GM11168 (cell line): ENCODE results near the gene MFSD6.

Experiments used
- in situ Hi-C: fragments of 300-500 bp; cut with MboI; formaldehyde crosslinking; loops from one replicate; pipeline ENCODE4 v1.12.0; 2022; ENCODE audit warnings: low sequenced_read_pairs; ENCODE audit not compliant: unreplicated experiment

The MFSD6 gene

DNA sequence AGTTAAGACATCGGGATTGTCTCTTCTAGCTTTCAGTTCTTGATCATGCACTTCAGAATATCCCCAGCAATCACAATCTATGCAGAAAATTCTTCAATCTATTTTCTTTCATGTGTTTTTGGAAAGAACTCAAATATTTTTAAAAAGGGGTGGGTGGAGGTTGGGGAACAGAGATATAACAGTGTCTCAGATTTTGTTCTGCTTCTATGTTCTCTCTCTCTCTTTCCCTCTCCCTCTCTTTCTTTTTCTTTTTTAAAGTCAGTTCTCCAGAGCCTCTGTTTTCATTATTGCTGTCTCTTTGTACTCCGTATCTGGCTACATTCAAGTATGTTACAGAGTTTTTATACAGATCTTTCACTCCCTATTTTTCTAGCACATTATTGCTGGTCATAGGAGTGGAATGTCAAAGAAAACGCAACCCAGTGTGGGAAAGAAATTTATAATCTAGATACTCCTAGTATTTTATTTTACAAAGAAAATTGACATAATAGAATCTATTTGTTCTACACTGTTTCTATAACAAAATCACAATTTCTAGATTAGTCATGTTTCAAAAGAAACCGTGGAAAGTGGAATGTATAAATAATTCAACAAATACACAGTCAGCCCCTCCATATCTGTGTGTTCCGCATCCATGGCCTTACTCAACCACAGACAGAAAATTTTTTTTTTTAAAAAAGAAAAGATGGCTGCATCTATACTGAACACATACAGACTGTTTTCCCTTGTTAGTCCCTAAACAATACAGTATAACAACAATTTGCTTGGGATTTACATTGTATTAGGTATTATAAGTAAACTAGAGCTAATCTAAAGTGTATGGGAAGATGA lies 137.6 kb downstream of the MFSD6 start:
- in situ Hi-C loops, result no loop called here

GRCh38 chr2:190546734-190547133 lies 138.6 kb downstream of the MFSD6 start:
- in situ Hi-C loops, result no loop called here

DNA sequence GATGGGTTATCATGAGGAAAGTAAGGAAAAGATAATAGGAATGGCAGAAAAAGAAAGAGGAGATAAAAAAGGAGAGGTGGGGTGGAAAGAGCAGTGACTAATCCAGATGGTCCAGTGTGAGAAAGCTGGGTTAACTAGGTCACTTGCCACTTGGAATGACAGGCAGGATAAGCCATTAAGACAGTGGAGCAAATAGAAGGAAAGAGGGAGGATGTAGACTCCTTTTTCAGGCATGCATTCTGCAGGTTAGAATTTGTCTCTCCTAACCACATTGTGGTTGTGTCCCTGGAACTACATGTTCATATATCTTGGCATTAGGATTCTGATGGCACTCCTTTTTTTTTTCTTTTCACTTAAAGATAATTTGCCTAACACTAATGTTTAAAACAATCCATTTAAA lies 139.7 kb downstream of the MFSD6 start:
- in situ Hi-C loops, result no loop called here

DNA sequence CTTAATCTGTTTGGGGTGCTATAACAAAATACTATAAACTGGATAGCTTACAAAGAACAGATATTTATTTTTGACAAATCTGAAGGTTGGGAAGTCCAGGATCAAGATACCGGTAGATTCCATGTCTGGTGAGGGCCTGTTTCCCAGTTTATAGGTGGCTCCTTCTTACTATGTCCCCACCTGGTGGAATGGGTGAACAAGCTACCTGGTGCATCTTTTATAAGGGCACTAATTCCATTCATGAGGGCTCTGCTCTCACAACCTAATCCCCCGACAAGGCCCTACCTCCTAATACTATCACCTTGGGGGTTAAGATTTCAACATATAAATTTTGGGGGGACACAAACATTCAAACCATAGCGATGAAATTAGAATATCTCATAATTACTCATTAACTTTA lies 142.0 kb downstream of the MFSD6 start:
- in situ Hi-C loops, result no loop called here
